ENCODE data around the gene ABCC5.
"Not testable (repeated sequence)": the region's sequence is repeated elsewhere in the genome, so short reads cannot be mapped to it uniquely, and the experiment has no call there.

ABCC5 gene

GRCh38 chr3:184040010-184040409 lies 22.3 kb upstream of the ABCC5 start:
- DNase-seq (ENCODE audit: insufficient read length, low spot score), result no peak
- no peak for FAIRE-seq
- TF ChIP-seq POLR2AphosphoS5 (IDR thresholded peaks at IDR 0.05; ENCODE audit: low read depth, low read length) (no peak), TAF1 (IDR thresholded peaks at IDR 0.05; ENCODE audit: low read depth, low read length) (no peak), PAX5 (IDR thresholded peaks at IDR 0.05; ENCODE audit: insufficient read depth, low read length, severe bottlenecking) (no peak), SPI1 (IDR thresholded peaks at IDR 0.05; ENCODE audit: low read depth, low read length) (no peak), POLR2A (IDR thresholded peaks at IDR 0.05; ENCODE audit: low read depth, low read length) (no peak), POU2F2 (IDR thresholded peaks at IDR 0.05; ENCODE audit: low read depth, low read length) (no peak)

GRCh38 chr3:184039414-184039813 lies 21.7 kb upstream of the ABCC5 start:
- DNase-seq (ENCODE audit: insufficient read length, low spot score), result no peak
- TF ChIP-seq POLR2A (IDR thresholded peaks at IDR 0.05; ENCODE audit: low read depth, low read length) (no peak), PAX5 (IDR thresholded peaks at IDR 0.05; ENCODE audit: insufficient read depth, low read length, severe bottlenecking) (no peak), SPI1 (IDR thresholded peaks at IDR 0.05; ENCODE audit: low read depth, low read length) (no peak), POLR2AphosphoS5 (IDR thresholded peaks at IDR 0.05; ENCODE audit: low read depth, low read length) (no peak), POU2F2 (IDR thresholded peaks at IDR 0.05; ENCODE audit: low read depth, low read length) (no peak), TAF1 (IDR thresholded peaks at IDR 0.05; ENCODE audit: low read depth, low read length) (no peak)
- FAIRE-seq, result no peak

GRCh38 chr3:184038307-184038706 lies 20.6 kb upstream of the ABCC5 start:
- FAIRE-seq, result not testable (repeated sequence)

GRCh38 chr3:184037816-184038215 lies 20.1 kb upstream of the ABCC5 start:
- DNase-seq (ENCODE audit: insufficient read length, low spot score), result no peak
- no peak for FAIRE-seq
- TF ChIP-seq TAF1 (IDR thresholded peaks at IDR 0.05; ENCODE audit: low read depth, low read length) (no peak), POLR2A (IDR thresholded peaks at IDR 0.05; ENCODE audit: low read depth, low read length) (no peak), POU2F2 (IDR thresholded peaks at IDR 0.05; ENCODE audit: low read depth, low read length) (no peak), POLR2AphosphoS5 (IDR thresholded peaks at IDR 0.05; ENCODE audit: low read depth, low read length) (no peak), PAX5 (IDR thresholded peaks at IDR 0.05; ENCODE audit: insufficient read depth, low read length, severe bottlenecking) (no peak), SPI1 (IDR thresholded peaks at IDR 0.05; ENCODE audit: low read depth, low read length) (no peak)

More at GRCh38 chr3:184038307-184038706, 20.6 kb upstream of the ABCC5 start:
- not testable (repeated sequence) for DNase-seq (ENCODE audit: insufficient read length, low spot score)

GRCh38 chr3:184031187-184031792 lies 13.6 kb upstream of the ABCC5 start, which contains the start of gene HTR3D:
TSS of gene HTR3D (plus strand) at chr3:184031742. CDS start at chr3:184031742, 0 bp downstream.
- DNase-seq (ENCODE audit: insufficient read length, low spot score) (no peak), FAIRE-seq (no peak)
- TF ChIP-seq POU2F2 (IDR thresholded peaks at IDR 0.05; ENCODE audit: low read depth, low read length) (no peak), SPI1 (IDR thresholded peaks at IDR 0.05; ENCODE audit: low read depth, low read length) (no peak), TAF1 (IDR thresholded peaks at IDR 0.05; ENCODE audit: low read depth, low read length) (no peak), POLR2AphosphoS5 (IDR thresholded peaks at IDR 0.05; ENCODE audit: low read depth, low read length) (no peak), PAX5 (IDR thresholded peaks at IDR 0.05; ENCODE audit: insufficient read depth, low read length, severe bottlenecking) (no peak), POLR2A (IDR thresholded peaks at IDR 0.05; ENCODE audit: low read depth, low read length) (no peak)

GRCh38 chr3:184030536-184030935 lies 12.9 kb upstream of the ABCC5 start:
- TF ChIP-seq POU2F2 (IDR thresholded peaks at IDR 0.05; ENCODE audit: low read depth, low read length) (no peak), TAF1 (IDR thresholded peaks at IDR 0.05; ENCODE audit: low read depth, low read length) (no peak), POLR2AphosphoS5 (IDR thresholded peaks at IDR 0.05; ENCODE audit: low read depth, low read length) (no peak), SPI1 (IDR thresholded peaks at IDR 0.05; ENCODE audit: low read depth, low read length) (no peak), POLR2A (IDR thresholded peaks at IDR 0.05; ENCODE audit: low read depth, low read length) (no peak), PAX5 (IDR thresholded peaks at IDR 0.05; ENCODE audit: insufficient read depth, low read length, severe bottlenecking) (no peak)
- FAIRE-seq (no peak), DNase-seq (ENCODE audit: insufficient read length, low spot score) (no peak)

- FAIRE-seq (no peak), DNase-seq (ENCODE audit: insufficient read length, low spot score) (no peak)
- TF ChIP-seq PAX5 (IDR thresholded peaks at IDR 0.05; ENCODE audit: insufficient read depth, low read length, severe bottlenecking), result no peak
- TF ChIP-seq POLR2AphosphoS5 (IDR thresholded peaks at IDR 0.05; ENCODE audit: low read depth, low read length), result no peak
Observed at GRCh38 chr3:184029443-184029842, 11.8 kb upstream of the ABCC5 start.

- not testable (repeated sequence) for DNase-seq (ENCODE audit: insufficient read length, low spot score); FAIRE-seq
Observed at GRCh38 chr3:184028275-184028890, 10.7 kb upstream of the ABCC5 start.

GRCh38 chr3:184025256-184025655 lies 7.6 kb upstream of the ABCC5 start:
- not testable (repeated sequence) for FAIRE-seq; DNase-seq (ENCODE audit: insufficient read length, low spot score)

GRCh38 chr3:184022323-184022722 lies 4.6 kb upstream of the ABCC5 start:
- DNase-seq (ENCODE audit: insufficient read length, low spot score), result no peak
- no peak for TF ChIP-seq SPI1 (IDR thresholded peaks at IDR 0.05; ENCODE audit: low read depth, low read length)
- no peak for TF ChIP-seq POLR2A (IDR thresholded peaks at IDR 0.05; ENCODE audit: low read depth, low read length)
- no peak for TF ChIP-seq PAX5 (IDR thresholded peaks at IDR 0.05; ENCODE audit: insufficient read depth, low read length, severe bottlenecking)
- TF ChIP-seq POU2F2 (IDR thresholded peaks at IDR 0.05; ENCODE audit: low read depth, low read length), result no peak
- TF ChIP-seq POLR2AphosphoS5 (IDR thresholded peaks at IDR 0.05; ENCODE audit: low read depth, low read length), result no peak
- TF ChIP-seq TAF1 (IDR thresholded peaks at IDR 0.05; ENCODE audit: low read depth, low read length), result no peak
- no peak for FAIRE-seq
